ENCODE results near the gene SELENOI.

- TF ChIP-seq CTCF (IDR thresholded peaks at IDR 0.05; ENCODE audit: low read length) (no peak), EZH2 (optimal IDR thresholded peaks at IDR 0.05; ENCODE audit: low read depth, low read length) (no peak)
These were observed 18.7 kb downstream of the SELENOI start for GRCh38 chr2:26364669-26365068.

All from MM.1S (cell line).